Stimulated activated memory B cell treated with anti-CD40 and anti-IgM and Interleukin-4, amounts not matched to agents 10 μg/mL and 1 μg/mL and 100 μg/mL, for 72 hours (primary cell): ENCODE data around the gene ITGB7.
"Not testable (repeated sequence)": the region's sequence is repeated elsewhere in the genome, so short reads cannot be mapped to it uniquely, and the experiment has no call there.

Source experiments
- ATAC-seq: fragments of 150-1000 bp; cut with Tn5 transposase; 2 replicates; pipeline ENCODE4 v1.10.0; 2021
- H3K27ac Mint-ChIP-seq: one replicate; pipeline ENCODE4 v1.8.0; 2022; ENCODE audit warnings: mild to moderate bottlenecking, mixed read lengths
- H3K27me3 Mint-ChIP-seq: one replicate; pipeline ENCODE4 v1.8.0; 2022; ENCODE audit warnings: mixed read lengths
- H3K36me3 Mint-ChIP-seq: one replicate; pipeline ENCODE4 v1.8.0; 2022; ENCODE audit warnings: mixed read lengths
- H3K4me1 Mint-ChIP-seq: one replicate; pipeline ENCODE4 v1.8.0; 2022; ENCODE audit warnings: mixed read lengths
- H3K4me3 Mint-ChIP-seq: one replicate; pipeline ENCODE4 v1.8.0; 2022; ENCODE audit warnings: mild to moderate bottlenecking, moderate library complexity, mixed read lengths
- H3K9me3 Mint-ChIP-seq: one replicate; pipeline ENCODE4 v1.8.0; 2022; ENCODE audit warnings: mixed read lengths

ITGB7 gene

DNA sequence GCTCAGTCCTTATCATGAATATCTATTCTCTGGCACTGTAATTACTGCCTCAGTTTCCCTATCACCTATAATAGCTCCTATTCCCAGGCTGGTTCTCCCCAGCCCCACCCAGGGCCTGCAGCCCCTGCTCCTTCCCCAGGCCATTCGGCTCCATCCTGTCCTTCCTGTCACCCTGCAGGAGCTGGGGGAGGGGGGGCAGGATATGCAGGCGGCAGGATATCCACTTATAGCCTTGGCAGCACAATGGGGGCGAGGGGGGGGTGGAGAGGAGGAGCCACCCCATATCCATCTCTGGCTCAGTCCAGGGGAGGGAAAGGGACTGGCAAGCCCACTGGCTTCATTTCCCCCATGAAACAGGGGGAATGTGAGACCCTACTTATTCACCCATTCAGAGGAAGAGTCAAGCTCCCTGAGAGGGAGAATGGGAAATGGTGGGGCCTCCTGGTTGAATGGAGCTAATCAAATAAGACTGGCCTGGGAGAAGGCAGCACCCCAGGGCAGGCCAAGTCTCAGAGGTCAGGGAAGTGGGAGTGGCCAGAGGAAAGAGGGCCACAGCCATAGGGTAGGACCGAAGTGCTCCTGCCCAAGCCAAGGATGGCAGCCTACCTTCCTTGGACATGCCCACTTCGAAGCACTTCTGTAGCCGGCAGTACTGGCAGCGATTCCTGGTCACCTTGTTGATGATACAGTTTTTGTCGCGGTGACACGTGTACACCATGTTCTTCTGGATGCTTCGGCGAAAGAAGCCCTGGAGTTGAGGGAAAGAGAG is 7.8 kb upstream of the ITGB7 start:
- peaks cover 75% of the 10 kb centered on the region for H3K4me1 Mint-ChIP-seq
- H3K4me3 Mint-ChIP-seq: no peak overlapping the region
- H3K27ac Mint-ChIP-seq: peak overlapping the region; percentile 93
- H3K9me3 Mint-ChIP-seq: no peaks in the 10 kb centered on the region
- no peaks in the 10 kb centered on the region for H3K27me3 Mint-ChIP-seq
- peaks cover 22% of the 10 kb centered on the region for H3K36me3 Mint-ChIP-seq
- no peak for ATAC-seq

GRCh38 chr12:53214221-53214620 is 7.2 kb upstream of the ITGB7 start:
- H3K4me1 Mint-ChIP-seq: peaks cover 73% of the 10 kb centered on the region

DNA sequence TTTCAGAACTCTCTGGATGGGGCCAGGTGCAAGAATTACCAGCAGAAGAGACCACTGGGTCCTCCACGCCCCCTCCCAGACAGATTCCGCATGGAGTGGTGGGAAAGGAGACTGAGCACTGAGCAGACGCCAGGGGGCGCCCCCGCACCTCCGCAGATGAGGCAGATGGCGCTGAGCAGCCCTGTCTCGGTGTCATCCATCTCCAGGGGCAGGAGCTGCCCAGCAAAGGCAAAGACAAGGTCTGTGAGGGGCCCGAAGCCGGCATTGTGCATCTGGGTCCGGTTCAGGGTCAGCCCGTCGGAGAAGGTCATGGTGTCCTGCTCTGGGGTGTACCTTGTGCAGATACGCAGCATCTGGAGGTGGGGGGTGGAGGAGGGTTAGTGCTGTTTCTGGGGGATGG is 6.3 kb upstream of the ITGB7 start:
- H3K27me3 Mint-ChIP-seq: no peaks in the 10 kb centered on the region
- H3K27ac Mint-ChIP-seq: peak overlapping the region; percentile 66
- no peak overlapping the region for H3K4me3 Mint-ChIP-seq
- ATAC-seq: peak; percentile 81
- H3K4me1 Mint-ChIP-seq: peaks cover 74% of the 10 kb centered on the region
- H3K36me3 Mint-ChIP-seq: peaks cover 26% of the 10 kb centered on the region
- H3K9me3 Mint-ChIP-seq: no peaks in the 10 kb centered on the region

More at GRCh38 chr12:53214221-53214620, 7.2 kb upstream of the ITGB7 start:
- Mint-ChIP-seq H3K4me3 (no peak overlapping the region), H3K36me3 (peaks cover 22% of the 10 kb centered on the region), H3K27me3 (no peaks in the 10 kb centered on the region), H3K9me3 (no peaks in the 10 kb centered on the region), H3K27ac (peak overlapping the region; percentile 93)
- no peak for ATAC-seq

GRCh38 chr12:53212931-53213330 is 5.9 kb upstream of the ITGB7 start:
- Mint-ChIP-seq H3K27ac (peak overlapping the region; percentile 66), H3K4me1 (peaks cover 74% of the 10 kb centered on the region), H3K9me3 (no peaks in the 10 kb centered on the region), H3K27me3 (no peaks in the 10 kb centered on the region), H3K36me3 (peaks cover 26% of the 10 kb centered on the region), H3K4me3 (no peak overlapping the region)
- no peak for ATAC-seq

- no peaks in the 10 kb centered on the region for H3K9me3 Mint-ChIP-seq
- no peak for ATAC-seq
- H3K4me1 Mint-ChIP-seq: peaks cover 69% of the 10 kb centered on the region
- H3K27me3 Mint-ChIP-seq: no peaks in the 10 kb centered on the region
- H3K36me3 Mint-ChIP-seq: peaks cover 26% of the 10 kb centered on the region
- no peak overlapping the region for H3K4me3 Mint-ChIP-seq
- H3K27ac Mint-ChIP-seq: peak overlapping the region; percentile 29
These were observed 4.7 kb upstream of the ITGB7 start for GRCh38 chr12:53211476-53212381.

DNA sequence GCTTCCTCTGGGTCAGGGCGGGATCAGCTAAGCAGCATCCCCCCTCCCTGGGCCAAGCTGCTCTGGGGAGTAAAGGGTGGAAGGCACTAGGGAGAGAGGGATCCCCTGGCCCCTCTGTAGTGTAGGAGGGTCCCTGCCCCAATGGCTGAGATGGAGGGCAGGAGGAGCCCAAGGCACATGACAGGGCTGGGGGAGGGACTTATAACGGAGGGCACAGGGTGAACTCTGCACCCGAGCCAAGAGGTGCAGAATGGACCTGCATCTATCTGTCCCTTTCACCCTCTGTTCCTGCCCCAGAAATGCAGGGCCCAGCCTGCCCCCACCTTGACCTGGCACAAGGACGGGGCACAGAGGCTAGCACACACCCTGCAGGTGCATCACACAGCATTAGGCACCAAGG is 3.8 kb upstream of the ITGB7 start:
- Mint-ChIP-seq H3K9me3 (no peaks in the 10 kb centered on the region), H3K27ac (no peak overlapping the region), H3K27me3 (no peaks in the 10 kb centered on the region), H3K36me3 (peaks cover 26% of the 10 kb centered on the region), H3K4me1 (peaks cover 69% of the 10 kb centered on the region), H3K4me3 (no peak overlapping the region)
- no peak for ATAC-seq

- H3K4me1 Mint-ChIP-seq: peaks cover 66% of the 10 kb centered on the region
- H3K27ac Mint-ChIP-seq: peak overlapping the region; percentile 86
- H3K9me3 Mint-ChIP-seq: no peaks in the 10 kb centered on the region
- peak overlapping the region; percentile 79 for H3K4me3 Mint-ChIP-seq
- no peaks in the 10 kb centered on the region for H3K27me3 Mint-ChIP-seq
- ATAC-seq: peak; percentile 63
- peaks cover 17% of the 10 kb centered on the region for H3K36me3 Mint-ChIP-seq
These were observed 1.9 kb upstream of the ITGB7 start for GRCh38 chr12:53208877-53209463.

DNA sequence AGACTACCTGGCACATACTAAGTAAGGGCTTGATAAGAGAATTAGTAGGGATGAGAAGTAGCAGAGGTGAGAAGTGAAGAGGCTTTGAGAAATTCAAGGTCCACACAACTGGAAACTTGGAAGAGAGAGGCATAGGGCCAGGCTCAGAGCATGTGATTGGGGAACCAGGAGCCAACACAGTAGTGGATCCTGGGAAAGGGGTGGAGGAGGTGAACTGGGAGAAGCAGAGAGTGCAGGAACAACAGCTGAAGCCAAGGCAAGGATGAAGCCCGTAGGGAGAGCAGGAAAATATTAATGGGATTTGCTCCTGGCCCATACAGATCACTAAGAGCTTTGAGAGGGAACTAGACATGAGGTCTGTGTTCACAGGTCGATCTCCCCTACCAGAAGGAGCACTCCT is 1.4 kb upstream of the ITGB7 start:
- ATAC-seq: no peak
- Mint-ChIP-seq H3K4me3 (peak overlapping the region; percentile 57), H3K36me3 (peaks cover 12% of the 10 kb centered on the region), H3K4me1 (peaks cover 65% of the 10 kb centered on the region), H3K27ac (peak overlapping the region; percentile 86), H3K27me3 (no peaks in the 10 kb centered on the region), H3K9me3 (no peaks in the 10 kb centered on the region)

- Mint-ChIP-seq H3K27ac (peak overlapping the region; percentile 86), H3K27me3 (no peaks in the 10 kb centered on the region), H3K4me3 (peak overlapping the region; percentile 86), H3K36me3 (peaks cover 10% of the 10 kb centered on the region), H3K9me3 (no peaks in the 10 kb centered on the region), H3K4me1 (peaks cover 65% of the 10 kb centered on the region)
- ATAC-seq: peak; percentile 88
These were observed 1.2 kb downstream of the ITGB7 start for GRCh38 chr12:53205747-53206419.

- Mint-ChIP-seq H3K27ac (peak overlapping the region; percentile 86), H3K36me3 (peaks cover 24% of the 10 kb centered on the region), H3K27me3 (no peaks in the 10 kb centered on the region), H3K4me3 (peak overlapping the region; percentile 31), H3K9me3 (no peaks in the 10 kb centered on the region), H3K4me1 (peaks cover 78% of the 10 kb centered on the region)
- ATAC-seq: no peak
These were observed 2.7 kb downstream of the ITGB7 start for GRCh38 chr12:53204351-53204750.

- H3K27ac Mint-ChIP-seq: not testable (repeated sequence)
- peaks cover 26% of the 10 kb centered on the region for H3K36me3 Mint-ChIP-seq
These were observed 4.7 kb downstream of the ITGB7 start for GRCh38 chr12:53202316-53202715.

DNA sequence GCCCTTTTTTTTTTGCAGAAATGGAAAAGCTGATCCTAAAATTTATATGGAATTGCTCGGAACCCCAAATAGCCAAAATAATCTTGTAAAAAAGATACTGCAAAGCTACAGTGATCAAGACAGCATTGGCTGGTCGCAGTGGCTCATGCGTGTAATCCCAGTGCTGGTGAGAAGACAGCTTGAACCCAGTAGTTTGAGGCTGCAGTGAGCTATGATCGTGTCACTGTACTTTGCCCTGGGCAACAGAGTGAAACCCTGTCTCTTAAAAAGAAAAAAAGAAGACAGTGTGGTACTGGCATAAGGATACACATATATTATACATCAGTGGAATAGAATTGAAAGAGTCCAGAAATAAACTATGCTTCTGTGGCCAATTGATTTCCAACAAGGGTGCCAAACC is 5.4 kb downstream of the ITGB7 start:
- H3K27ac Mint-ChIP-seq: peak overlapping the region; percentile 89
- H3K4me3 Mint-ChIP-seq: no peak overlapping the region
- peaks cover 32% of the 10 kb centered on the region for H3K36me3 Mint-ChIP-seq
- no peak for ATAC-seq
- peaks cover 80% of the 10 kb centered on the region for H3K4me1 Mint-ChIP-seq
- no peaks in the 10 kb centered on the region for H3K9me3 Mint-ChIP-seq
- H3K27me3 Mint-ChIP-seq: no peaks in the 10 kb centered on the region

More at GRCh38 chr12:53202316-53202715, 4.7 kb downstream of the ITGB7 start:
- ATAC-seq, H3K27me3 Mint-ChIP-seq, H3K4me3 Mint-ChIP-seq, H3K9me3 Mint-ChIP-seq: not testable (repeated sequence)
- H3K4me1 Mint-ChIP-seq: peaks cover 80% of the 10 kb centered on the region

DNA sequence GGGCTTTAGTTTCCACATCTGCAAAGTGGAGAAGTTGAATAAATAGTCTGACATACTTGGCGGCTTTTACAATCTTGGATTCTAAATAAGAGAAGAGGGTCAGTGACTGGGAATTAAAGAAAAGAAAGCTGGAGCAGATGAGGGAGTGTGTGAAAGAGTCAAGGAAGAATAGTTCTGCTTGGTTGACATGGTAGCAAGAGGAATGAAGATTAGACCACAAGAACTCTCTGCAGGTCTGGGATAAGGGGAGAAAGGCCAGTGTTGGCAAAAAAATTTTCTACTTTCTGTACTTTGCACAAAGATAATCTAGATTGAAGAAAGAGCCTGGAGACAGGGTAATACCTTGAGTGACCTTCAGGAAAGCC is 5.9 kb downstream of the ITGB7 start:
- H3K27ac Mint-ChIP-seq: peak overlapping the region; percentile 89
- no peaks in the 10 kb centered on the region for H3K9me3 Mint-ChIP-seq
- peaks cover 36% of the 10 kb centered on the region for H3K36me3 Mint-ChIP-seq
- peak overlapping the region; percentile 70 for H3K4me3 Mint-ChIP-seq
- ATAC-seq: no peak
- H3K27me3 Mint-ChIP-seq: no peaks in the 10 kb centered on the region
- H3K4me1 Mint-ChIP-seq: peaks cover 78% of the 10 kb centered on the region

DNA sequence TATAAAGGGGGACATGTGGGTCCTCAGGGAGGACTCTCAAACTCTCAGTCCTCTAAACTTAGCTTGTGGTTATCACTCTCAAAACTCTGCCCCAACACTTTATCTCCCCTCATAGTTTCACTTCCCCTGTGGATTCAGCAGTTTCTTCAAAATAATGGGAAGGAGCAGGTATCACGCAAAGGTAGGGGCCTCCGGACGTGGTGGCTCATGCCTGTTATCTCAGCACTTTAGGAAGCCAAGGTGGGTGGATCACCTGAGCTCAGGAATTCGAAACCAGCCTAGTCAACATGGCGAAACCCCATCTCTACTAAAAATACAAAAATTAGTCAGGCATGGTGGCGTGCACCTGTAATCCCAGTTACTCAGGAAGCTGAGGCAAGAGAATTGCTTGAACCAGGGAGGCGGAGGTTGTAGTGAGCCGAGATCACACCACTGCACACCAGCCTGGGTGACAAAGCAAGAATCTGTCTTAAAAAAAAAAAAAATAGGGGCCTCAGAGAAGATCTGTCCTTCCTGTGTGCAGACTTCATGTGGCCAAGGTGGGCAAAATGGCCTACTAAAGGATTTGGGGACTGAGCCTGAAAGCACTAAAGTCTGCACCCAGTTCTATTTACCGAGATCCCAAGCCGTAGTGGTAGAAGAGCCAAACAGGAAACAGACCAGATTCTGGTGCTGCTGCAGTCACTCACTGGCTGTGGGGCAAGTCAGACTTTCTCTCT is 6.4 kb downstream of the ITGB7 start:
- no peaks in the 10 kb centered on the region for H3K27me3 Mint-ChIP-seq
- H3K4me1 Mint-ChIP-seq: peaks cover 73% of the 10 kb centered on the region
- H3K36me3 Mint-ChIP-seq: peaks cover 40% of the 10 kb centered on the region
- ATAC-seq: peak; percentile 86
- H3K4me3 Mint-ChIP-seq: peak overlapping the region; percentile 70
- H3K27ac Mint-ChIP-seq: peak overlapping the region; percentile 89
- H3K9me3 Mint-ChIP-seq: no peaks in the 10 kb centered on the region
